Measurements from ENCODE around the gene FAM200C. TPM values are rescaled to one million over a fixed set of nuclear protein-coding genes. Genes with fewer than 3 reads are reported as not detected.

The FAM200C gene
- total and polyA plus RNA-seq, 2 of the 13 experiments (the other 11 are each of a cell fraction or from before 2014, with no cell fraction given), result 3.2 to 4.7 TPM

DNA sequence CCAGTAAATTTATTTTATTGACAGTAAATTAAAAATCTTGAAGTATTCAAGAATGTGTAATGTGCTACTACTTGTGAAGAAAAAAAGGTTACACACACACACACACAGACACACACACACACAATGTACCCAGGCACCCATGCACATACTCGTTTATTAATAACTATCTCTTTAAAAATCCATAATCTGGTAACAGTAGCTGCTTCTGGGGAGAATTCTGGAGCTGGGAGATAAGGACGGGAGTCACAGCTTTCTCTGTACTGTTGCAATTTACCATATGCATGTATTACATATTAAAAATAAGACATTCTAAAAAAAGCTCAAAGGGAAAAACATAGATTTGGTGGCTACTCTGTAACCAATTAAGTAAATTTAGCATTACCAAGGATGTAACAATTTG, 21.5 kb downstream of the FAM200C start (continued):
- TF ChIP-seq, protein P1, sequence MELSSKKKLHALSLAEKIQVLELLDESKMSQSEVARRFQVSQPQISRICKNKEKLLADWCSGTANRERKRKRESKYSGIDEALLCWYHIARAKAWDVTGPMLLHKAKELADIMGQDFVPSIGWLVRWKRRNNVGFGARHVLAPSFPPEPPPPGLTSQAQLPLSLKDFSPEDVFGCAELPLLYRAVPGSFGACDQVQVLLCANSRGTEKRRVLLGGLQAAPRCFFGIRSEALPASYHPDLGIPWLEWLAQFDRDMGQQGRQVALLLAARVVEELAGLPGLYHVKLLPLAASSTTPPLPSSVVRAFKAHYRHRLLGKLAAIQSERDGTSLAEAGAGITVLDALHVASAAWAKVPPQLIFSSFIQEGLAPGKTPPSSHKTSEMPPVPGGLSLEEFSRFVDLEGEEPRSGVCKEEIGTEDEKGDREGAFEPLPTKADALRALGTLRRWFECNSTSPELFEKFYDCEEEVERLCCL (CRISPR knock-in tag; IDR thresholded peaks at IDR 0.05; ENCODE audit: borderline replicate concordance), result no peak

DNA sequence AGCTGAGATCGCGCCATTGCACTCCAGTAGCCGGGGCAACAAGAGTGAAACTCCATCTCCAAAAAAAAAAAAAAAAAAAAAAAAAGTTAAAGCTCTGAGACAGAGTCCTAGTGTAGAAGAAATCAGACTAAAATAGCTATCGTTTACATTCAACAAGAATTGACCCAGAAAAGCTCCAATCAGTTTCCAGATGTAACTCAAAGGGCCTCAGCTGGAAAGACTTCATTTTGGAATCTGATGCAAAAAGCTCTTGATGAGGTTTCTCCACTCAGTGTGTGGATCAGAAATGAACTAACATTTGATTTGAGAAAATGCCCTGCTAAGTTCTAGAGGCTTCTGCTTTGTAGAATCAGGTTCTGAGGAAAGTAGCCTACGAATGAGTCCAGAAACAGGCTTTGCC, 22.2 kb downstream of the FAM200C start:
- Histone ChIP-seq H3K9ac (ENCODE audit: insufficient read depth, low read depth, low read length) (no peak overlapping the region), H2AFZ (ENCODE audit: low read length) (no peak overlapping the region)
- no TSS peak for BruUV-seq (replicated peaks)

More for the DNA sequence above, 22.2 kb downstream of the FAM200C start:
- in situ Hi-C loops (cut with HindIII; ENCODE audit: extremely low pct_ligation_motif_present, low pct_unique_long_range_greater_than_20kb) (no loop called here), intact Hi-C loops (cut with micrococcal nuclease; ENCODE audit: unreplicated experiment) (no loop called here)
- CTCF ChIA-PET (ENCODE audit: low intra/inter-chr PET ratio, low total read pairs), result no interaction called here
- ATAC-seq (no peak), DNase-seq (ENCODE audit: low spot score) (no peak), FAIRE-seq (no peak)
- Histone ChIP-seq H3K36me3 (replicated peaks in 1 of 2; ENCODE audit: control insufficient read depth in 1 of 2, insufficient read depth in 2 of 2, low read length in 2 of 2) (no peaks in the 10 kb centered on the region), H3K27ac (ENCODE audit: extremely low read length, insufficient read depth, low read length) (no peak overlapping the region), H3K4me3 (replicated peaks in 1 of 3; ENCODE audit: insufficient read depth in 1 of 3, low read depth in 2 of 3, low read length in 3 of 3) (no peak overlapping the region), H3K4me1 (ENCODE audit: insufficient read depth, low read length) (no peaks in the 10 kb centered on the region), H4K20me1 (ENCODE audit: insufficient read depth, low read length) (no peaks in the 10 kb centered on the region), H3K4me2 (ENCODE audit: low read depth, low read length) (no peak overlapping the region), H3K9me3 (ENCODE audit: low read length) (no peaks in the 10 kb centered on the region), H3K27me3 (ENCODE audit: control insufficient read depth in 1 of 2, insufficient read depth in 2 of 2, low read length in 2 of 2) (peaks cover 0 to 4% of the 10 kb centered on the region in 2 experiments; a peak in 1 of 5 replicates), H3K79me2 (ENCODE audit: insufficient read depth, low read length) (no peaks in the 10 kb centered on the region)
- TF ChIP-seq PAX8 (CRISPR knock-in tag; IDR thresholded peaks at IDR 0.05; ENCODE audit: borderline replicate concordance) (no peak), TEAD2 (CRISPR knock-in tag; IDR thresholded peaks at IDR 0.05) (no peak), BHLHE40 (IDR thresholded peaks at IDR 0.05; ENCODE audit: low read length) (no peak)
- TF ChIP-seq, protein P2, sequence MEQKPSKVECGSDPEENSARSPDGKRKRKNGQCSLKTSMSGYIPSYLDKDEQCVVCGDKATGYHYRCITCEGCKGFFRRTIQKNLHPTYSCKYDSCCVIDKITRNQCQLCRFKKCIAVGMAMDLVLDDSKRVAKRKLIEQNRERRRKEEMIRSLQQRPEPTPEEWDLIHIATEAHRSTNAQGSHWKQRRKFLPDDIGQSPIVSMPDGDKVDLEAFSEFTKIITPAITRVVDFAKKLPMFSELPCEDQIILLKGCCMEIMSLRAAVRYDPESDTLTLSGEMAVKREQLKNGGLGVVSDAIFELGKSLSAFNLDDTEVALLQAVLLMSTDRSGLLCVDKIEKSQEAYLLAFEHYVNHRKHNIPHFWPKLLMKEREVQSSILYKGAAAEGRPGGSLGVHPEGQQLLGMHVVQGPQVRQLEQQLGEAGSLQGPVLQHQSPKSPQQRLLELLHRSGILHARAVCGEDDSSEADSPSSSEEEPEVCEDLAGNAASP (CRISPR knock-in tag; IDR thresholded peaks at IDR 0.05; ENCODE audit: borderline replicate concordance), result no peak
- POLR2A ChIA-PET, result no interaction called here
- 26% methylated on average over 5 of the region's 5 CpGs for WGBS (ENCODE audit: low lambda C conversion rate)

Data from HepG2 (cell line).